Ovary (tissue), 3 donors: Measurements from ENCODE around the gene SPDYE6.

Source experiments
- CTCF ChIP-seq, 3 donors: fragments of 450-650 bp in 2 of 3; fragments of 200-600 bp in 1 of 3; IDR thresholded peaks; one replicate each; pipeline versions ENCODE4 v1.5.1 to v1.8.0; 2016 to 2022; ENCODE audit warnings: antibody characterized with exemption in 3 of 3, mild to moderate bottlenecking in 1 of 3
- EP300 ChIP-seq: sonication (generic); formaldehyde crosslinking; IDR thresholded peaks from one replicate; pipeline ENCODE4 v1.6.1; 2017; ENCODE audit warnings: antibody characterized with exemption
- donor health status: DM: no; HTN: no; CAD: no.

DNA sequence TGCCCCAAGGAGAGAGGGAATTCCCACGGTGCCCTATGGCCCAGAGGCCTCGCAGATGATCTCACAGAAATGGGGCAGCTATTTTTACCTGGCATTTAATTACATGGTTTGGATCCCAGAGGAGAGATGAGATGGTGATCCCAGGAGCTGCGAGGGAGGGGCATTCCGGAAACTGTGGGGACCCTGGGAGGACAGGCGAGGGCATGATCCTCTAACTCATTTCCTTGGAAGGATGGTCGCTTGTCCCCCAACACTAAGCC lies 60.1 kb downstream of the SPDYE6 start:
- TF ChIP-seq EP300 = no peak
- TF ChIP-seq CTCF (IDR thresholded peaks at IDR 0.05) = no peak
